Measurements from ENCODE around the gene ALOXE3.

ALOXE3 gene

GRCh38 chr17:8160224-8160577 lies 41.9 kb upstream of the ALOXE3 start:
- Histone ChIP-seq H4K20me1 (ENCODE audit: insufficient read depth, low read length) (peaks cover 26% of the 10 kb centered on the region), H3K4me3 (ENCODE audit: low read depth in 1 of 2, low read length in 2 of 2) (no peak overlapping the region), H3K27me3 (ENCODE audit: insufficient read depth, low read length, poor library complexity) (no peaks in the 10 kb centered on the region), H3K9ac (ENCODE audit: low read depth, low read length) (no peak overlapping the region), H2AFZ (ENCODE audit: low read depth, low read length) (no peak overlapping the region), H3K9me3 (ENCODE audit: insufficient read depth, low read length, severe bottlenecking) (no peaks in the 10 kb centered on the region), H3K4me2 (ENCODE audit: insufficient read depth, low read length) (0 out of 2 replicates have a peak overlapping the region, but pooled peaks have one; percentile 3), H3K4me1 (ENCODE audit: insufficient read depth, low read length) (peaks cover 83% of the 10 kb centered on the region), H3K36me3 (ENCODE audit: insufficient read depth, low read length) (peaks cover 39% of the 10 kb centered on the region), H3K79me2 (ENCODE audit: insufficient read depth, low read length) (peaks cover 41% of the 10 kb centered on the region), H3K27ac (ENCODE audit: low read length) (no peak overlapping the region)
- ATAC-seq (ENCODE audit: insufficient read depth, low read depth), result no peak
- TF ChIP-seq EZH2 (IDR thresholded peaks at IDR 0.05; ENCODE audit: borderline replicate concordance, low read depth, low read length, severe bottlenecking), result no peak
- TF ChIP-seq, protein P1, sequence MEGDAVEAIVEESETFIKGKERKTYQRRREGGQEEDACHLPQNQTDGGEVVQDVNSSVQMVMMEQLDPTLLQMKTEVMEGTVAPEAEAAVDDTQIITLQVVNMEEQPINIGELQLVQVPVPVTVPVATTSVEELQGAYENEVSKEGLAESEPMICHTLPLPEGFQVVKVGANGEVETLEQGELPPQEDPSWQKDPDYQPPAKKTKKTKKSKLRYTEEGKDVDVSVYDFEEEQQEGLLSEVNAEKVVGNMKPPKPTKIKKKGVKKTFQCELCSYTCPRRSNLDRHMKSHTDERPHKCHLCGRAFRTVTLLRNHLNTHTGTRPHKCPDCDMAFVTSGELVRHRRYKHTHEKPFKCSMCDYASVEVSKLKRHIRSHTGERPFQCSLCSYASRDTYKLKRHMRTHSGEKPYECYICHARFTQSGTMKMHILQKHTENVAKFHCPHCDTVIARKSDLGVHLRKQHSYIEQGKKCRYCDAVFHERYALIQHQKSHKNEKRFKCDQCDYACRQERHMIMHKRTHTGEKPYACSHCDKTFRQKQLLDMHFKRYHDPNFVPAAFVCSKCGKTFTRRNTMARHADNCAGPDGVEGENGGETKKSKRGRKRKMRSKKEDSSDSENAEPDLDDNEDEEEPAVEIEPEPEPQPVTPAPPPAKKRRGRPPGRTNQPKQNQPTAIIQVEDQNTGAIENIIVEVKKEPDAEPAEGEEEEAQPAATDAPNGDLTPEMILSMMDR (IDR thresholded peaks at IDR 0.05; ENCODE audit: borderline replicate concordance, extremely low read depth, low read length, poor library complexity, severe bottlenecking), result no peak
- DNase-seq, result no peak

- H3K27me3 ChIP-seq (ENCODE audit: insufficient read depth, low read length, poor library complexity), result no peaks in the 10 kb centered on the region
- H3K79me2 ChIP-seq (ENCODE audit: insufficient read depth, low read length), result peaks cover 41% of the 10 kb centered on the region
- H4K20me1 ChIP-seq (ENCODE audit: insufficient read depth, low read length), result peaks cover 26% of the 10 kb centered on the region
- ATAC-seq (ENCODE audit: insufficient read depth, low read depth) (no peak), DNase-seq (no peak)
- no peak overlapping the region for H3K27ac ChIP-seq (ENCODE audit: low read length)
- TF ChIP-seq, protein P1 (IDR thresholded peaks at IDR 0.05; ENCODE audit: borderline replicate concordance, extremely low read depth, low read length, poor library complexity, severe bottlenecking), result no peak
- no peak for TF ChIP-seq EZH2 (IDR thresholded peaks at IDR 0.05; ENCODE audit: borderline replicate concordance, low read depth, low read length, severe bottlenecking)
- peaks cover 39% of the 10 kb centered on the region for H3K36me3 ChIP-seq (ENCODE audit: insufficient read depth, low read length)
- 0 out of 2 replicates have a peak overlapping the region, but pooled peaks have one; percentile 3 for H3K4me2 ChIP-seq (ENCODE audit: insufficient read depth, low read length)
- no peaks in the 10 kb centered on the region for H3K9me3 ChIP-seq (ENCODE audit: insufficient read depth, low read length, severe bottlenecking)
- H3K4me1 ChIP-seq (ENCODE audit: insufficient read depth, low read length), result peaks cover 81% of the 10 kb centered on the region
- no peak overlapping the region for H2AFZ ChIP-seq (ENCODE audit: low read depth, low read length)
- H3K4me3 ChIP-seq (ENCODE audit: low read depth in 1 of 2, low read length in 2 of 2), result no peak overlapping the region
- H3K9ac ChIP-seq (ENCODE audit: low read depth, low read length), result no peak overlapping the region
These were observed 41.3 kb upstream of the ALOXE3 start for GRCh38 chr17:8159459-8160223.

DNA sequence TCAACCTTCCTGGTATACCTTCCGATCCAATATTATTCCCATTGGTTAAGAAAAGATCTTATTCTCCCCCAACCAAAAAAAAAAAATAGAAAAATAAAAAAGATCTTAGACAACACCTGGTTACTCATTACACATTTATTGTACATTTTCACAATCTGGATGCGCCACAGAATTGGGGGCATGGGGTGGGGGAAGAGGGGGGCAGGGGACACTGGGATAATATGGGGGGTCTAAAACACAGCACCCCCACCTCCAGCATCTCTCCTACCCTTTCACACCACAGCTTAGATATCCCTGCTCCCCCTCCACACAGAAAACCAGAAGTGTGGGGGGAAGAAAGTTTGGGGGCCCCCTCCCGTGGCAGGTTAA lies 40.7 kb upstream of the ALOXE3 start:
- H3K4me1 ChIP-seq (ENCODE audit: insufficient read depth, low read length), result peaks cover 81% of the 10 kb centered on the region
- H4K20me1 ChIP-seq (ENCODE audit: insufficient read depth, low read length), result peaks cover 26% of the 10 kb centered on the region
- ATAC-seq (ENCODE audit: insufficient read depth, low read depth), result no peak
- H3K4me3 ChIP-seq (ENCODE audit: low read depth in 1 of 2, low read length in 2 of 2), result no peak overlapping the region
- H3K79me2 ChIP-seq (ENCODE audit: insufficient read depth, low read length), result peaks cover 41% of the 10 kb centered on the region
- H3K27ac ChIP-seq (ENCODE audit: low read length), result no peak overlapping the region
- H3K36me3 ChIP-seq (ENCODE audit: insufficient read depth, low read length), result peaks cover 39% of the 10 kb centered on the region
- no peaks in the 10 kb centered on the region for H3K9me3 ChIP-seq (ENCODE audit: insufficient read depth, low read length, severe bottlenecking)
- H2AFZ ChIP-seq (ENCODE audit: low read depth, low read length), result no peak overlapping the region
- no peak overlapping the region for H3K9ac ChIP-seq (ENCODE audit: low read depth, low read length)
- H3K4me2 ChIP-seq (ENCODE audit: insufficient read depth, low read length), result peak overlapping the region; percentile 59
- TF ChIP-seq, protein P1 (IDR thresholded peaks at IDR 0.05; ENCODE audit: borderline replicate concordance, extremely low read depth, low read length, poor library complexity, severe bottlenecking), result no peak
- no peak for TF ChIP-seq EZH2 (IDR thresholded peaks at IDR 0.05; ENCODE audit: borderline replicate concordance, low read depth, low read length, severe bottlenecking)
- DNase-seq, result no peak
- no peaks in the 10 kb centered on the region for H3K27me3 ChIP-seq (ENCODE audit: insufficient read depth, low read length, poor library complexity)

Data from DND-41 (cell line).